Limb (tissue), 2 donors: Measurements from ENCODE around the gene IL2RA.
A peak's percentile ranks its signal among the peaks of the same experiment; 100 is the strongest.
"Not testable (repeated sequence)": the region's sequence is repeated elsewhere in the genome, so short reads cannot be mapped to it uniquely, and the experiment has no call there.

ENCODE experiments used
- DNase-seq, 2 donors: peaks; one replicate each; pipeline ENCODE4 v3.0.0-alpha.2; 2016; ENCODE audit errors: extremely low spot score in 2 of 2

Gene IL2RA

DNA sequence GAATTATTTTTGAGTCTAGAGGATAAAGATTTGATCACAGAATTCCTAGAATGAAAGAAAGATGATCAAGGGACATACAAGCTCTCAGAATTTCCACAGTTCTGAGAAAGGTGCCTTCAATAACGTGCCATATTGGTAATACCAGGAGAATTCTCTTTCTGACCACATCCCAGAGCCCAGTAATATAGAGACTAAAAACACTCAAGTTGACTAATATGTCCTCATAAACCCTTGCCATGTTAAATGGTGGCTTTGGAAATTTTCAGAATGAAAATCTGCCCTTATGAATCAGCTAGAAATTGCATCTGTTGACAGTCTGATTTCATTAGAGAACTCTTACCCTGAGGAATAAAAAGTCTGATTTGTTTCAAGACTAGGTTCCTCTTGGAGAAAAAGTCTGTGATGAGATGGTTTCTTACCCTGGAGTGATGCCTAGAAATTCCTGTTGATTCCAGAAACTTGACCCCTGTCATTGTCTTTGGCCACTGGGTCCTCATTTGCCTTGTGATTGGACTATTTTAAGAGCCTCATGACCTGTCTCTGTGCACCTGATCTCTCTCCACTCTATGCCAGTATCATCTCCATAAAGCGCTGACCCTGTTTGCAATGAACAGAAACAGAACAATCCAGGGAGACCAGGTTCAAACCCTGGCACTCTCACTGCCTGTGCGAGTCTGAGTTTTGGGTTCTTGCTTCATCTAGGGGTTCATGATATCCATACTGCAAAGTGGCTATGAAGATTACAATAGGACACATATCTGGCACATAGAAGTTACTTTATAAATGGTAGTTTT, 3.3 kb downstream of the IL2RA start:
- DNase-seq = no peak

DNA sequence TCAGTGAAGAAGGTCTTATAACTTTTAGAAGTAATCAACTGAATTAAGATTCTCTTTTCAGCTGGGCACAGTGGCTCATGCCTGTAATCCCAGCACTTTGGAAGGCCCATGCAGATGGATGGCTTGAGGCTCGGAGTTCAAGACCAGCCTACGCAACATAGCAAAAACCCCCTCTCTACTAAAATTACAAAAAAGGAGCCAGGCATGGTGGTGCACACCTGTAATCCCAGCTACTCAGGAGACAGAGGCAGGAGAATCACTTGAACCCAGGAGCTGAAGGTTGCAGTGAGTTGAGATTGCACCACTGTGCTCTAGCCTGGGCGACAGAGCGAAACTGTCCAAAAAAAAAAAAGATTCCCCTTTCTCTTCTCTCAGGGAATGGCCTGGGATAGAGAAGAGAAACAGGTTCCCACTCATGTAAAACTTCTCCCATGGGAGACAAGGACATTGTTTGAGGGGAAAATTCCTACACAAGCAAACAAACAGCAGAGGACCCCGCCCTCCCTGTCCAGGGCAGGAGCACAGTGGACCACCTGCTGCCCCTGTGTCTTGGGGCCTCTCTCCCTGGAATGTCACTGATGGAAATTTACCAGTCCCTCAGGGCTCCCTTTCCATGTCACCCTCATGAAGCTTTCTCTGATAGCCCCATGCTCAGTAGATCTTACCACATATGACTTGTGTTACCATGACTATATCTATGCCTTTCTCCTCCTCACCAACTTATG, 5.6 kb downstream of the IL2RA start:
- no peak for DNase-seq

GRCh38 chr10:6055929-6056328, 6.2 kb downstream of the IL2RA start:
- peak in 1 of 2 donors; percentile 2 for DNase-seq

- no peak for DNase-seq
These were observed 7.3 kb downstream of the IL2RA start for GRCh38 chr10:6054884-6055283.

- DNase-seq = no peak
These were observed 8.1 kb downstream of the IL2RA start for GRCh38 chr10:6053816-6054631.

DNA sequence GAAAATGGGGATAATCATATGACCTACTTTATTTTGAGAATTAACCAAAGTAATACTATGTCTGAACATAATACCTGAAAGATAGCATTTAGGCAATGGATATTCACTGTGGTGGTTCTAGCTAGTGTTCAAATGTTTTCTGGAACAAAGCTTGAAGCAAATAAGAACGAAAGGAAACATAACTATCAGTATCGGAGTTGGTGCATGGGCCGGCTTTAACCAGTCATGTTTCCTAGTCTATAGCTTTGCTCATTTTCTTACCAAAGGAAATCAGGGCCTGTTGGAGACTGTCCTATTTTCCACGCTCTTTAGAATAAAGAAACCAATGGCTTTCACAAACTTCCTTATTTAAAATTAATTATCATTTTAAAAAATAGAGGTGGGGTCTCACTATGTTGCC, 8.9 kb downstream of the IL2RA start:
- no peak for DNase-seq

GRCh38 chr10:6052247-6053221, 9.6 kb downstream of the IL2RA start:
- DNase-seq = no peak

DNA sequence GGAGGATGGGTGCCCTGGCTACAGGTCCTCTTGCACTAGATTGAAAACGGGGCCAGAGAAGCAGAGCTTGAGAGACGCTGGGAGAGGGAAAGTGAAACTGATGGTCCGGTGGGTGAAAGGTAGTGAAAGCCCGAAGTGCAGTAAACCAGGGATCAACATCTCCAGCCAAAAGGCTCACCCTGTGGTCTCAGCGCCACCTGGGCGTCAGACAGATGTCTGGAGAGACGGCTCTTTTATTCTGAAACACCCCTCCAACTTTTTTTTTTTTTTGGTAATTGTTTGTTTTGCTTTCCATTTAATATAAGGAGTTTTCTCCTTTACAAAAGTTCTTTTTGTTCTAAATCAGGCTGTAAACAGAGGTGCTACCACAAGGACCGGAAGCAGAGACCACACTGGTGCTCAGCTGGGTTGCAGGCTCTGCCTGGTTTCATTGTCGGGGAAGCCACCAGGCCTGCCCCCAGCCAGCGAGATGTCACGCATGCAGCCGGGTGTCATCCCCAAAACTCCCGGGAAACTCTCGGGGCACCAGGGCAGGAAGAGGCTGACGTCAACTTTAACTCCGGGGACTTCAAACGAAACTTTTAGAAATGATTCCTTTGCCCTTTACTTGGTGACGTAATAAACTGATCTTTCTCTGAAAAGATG, 11.2 kb downstream of the IL2RA start:
- no peak for DNase-seq

GRCh38 chr10:6049031-6049400, 13.2 kb downstream of the IL2RA start:
- DNase-seq = no peak

GRCh38 chr10:6048281-6049030, 13.7 kb downstream of the IL2RA start:
- no peak for DNase-seq

- DNase-seq = no peak
These were observed 14.3 kb downstream of the IL2RA start for GRCh38 chr10:6047847-6048246.

GRCh38 chr10:6046773-6047611, 15.2 kb downstream of the IL2RA start:
- no peak for DNase-seq

DNA sequence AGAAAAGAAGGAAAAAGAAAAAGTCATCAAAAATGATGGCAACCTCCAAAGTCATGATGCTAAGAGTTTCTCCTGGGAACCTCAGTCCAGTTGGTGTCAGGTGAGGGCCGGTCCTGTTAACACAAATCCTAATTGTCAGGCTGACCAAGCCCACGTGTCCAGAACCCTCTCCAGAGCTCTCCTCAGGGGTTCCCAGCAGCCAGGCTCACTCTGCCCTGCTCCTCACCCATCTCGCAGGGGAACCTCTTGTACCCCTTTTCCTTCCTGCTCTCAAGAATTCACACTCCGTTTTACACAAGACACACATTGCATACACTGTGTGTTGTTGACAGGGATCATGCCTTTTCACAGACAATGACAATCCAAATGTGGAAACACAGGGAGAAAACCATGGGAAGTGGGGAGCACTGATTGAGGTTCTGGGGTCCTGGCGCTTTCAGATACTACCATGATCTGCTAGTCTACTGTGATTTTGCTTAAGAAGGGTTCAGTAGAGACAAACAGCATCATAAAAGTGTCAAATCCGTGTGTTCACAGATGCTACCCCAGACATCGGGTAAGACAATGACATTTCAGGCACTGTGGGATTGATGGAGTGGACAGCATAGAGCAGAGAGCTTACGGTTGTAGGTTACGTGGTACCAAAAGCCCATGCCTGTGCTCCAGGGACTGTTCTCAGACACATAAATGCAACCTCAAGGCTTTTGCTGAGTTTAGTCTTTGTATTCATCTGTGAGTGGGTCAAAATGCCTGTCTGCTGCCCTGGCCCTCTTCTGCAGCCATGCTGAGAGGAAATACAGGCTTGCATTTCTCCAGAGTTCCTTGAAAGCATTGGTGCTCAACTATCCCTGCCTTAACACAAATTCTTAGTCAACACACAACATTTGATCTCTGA, 16.0 kb downstream of the IL2RA start:
- no peak for DNase-seq

DNA sequence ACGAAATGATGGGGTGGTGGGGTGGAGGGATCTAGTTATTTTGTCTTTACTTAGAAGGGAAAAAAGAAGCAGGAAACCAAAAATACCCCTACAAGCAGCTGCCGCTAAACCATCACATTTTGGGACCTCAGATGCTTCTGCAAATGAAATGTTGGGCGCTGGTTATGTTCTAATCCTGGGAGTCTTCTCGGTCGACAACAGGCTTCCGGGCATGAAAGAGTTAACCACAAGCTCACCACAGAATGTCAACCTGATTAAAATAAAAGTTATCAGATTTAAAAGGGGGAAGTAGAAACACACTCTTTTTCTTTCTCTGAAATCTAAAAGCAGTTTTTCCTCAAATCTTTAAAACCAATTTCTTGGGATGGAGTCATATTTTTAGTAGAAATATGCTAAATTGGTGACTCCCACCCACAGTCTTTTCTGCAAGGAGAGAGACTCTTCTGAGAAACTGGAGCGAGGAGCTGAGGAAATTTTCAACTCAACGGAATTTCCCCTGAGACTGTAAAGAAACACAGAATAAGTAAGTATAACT, 16.8 kb downstream of the IL2RA start:
- DNase-seq = no peak

- DNase-seq = no peak
These were observed 17.3 kb downstream of the IL2RA start for GRCh38 chr10:6044751-6045313.

DNA sequence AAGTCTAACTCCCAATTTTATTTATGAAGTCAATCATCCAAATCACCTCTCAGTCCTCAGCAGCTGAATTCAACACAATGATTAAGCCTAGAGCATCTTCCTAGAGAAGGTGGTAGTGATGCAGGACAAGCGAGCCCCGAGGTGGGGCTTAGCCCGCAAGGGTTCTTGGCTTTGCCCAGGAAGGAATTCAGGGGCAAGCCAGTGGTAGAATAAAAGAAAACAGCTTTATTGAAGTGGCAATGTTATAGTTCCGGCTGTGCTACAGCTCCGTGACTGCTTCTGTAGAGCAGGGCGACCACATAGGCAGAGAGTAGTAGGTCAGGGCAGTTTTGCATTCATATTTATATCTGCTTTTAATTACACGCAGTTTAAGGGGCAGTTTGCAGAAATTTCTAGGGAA, 18.1 kb downstream of the IL2RA start:
- DNase-seq = no peak

DNA sequence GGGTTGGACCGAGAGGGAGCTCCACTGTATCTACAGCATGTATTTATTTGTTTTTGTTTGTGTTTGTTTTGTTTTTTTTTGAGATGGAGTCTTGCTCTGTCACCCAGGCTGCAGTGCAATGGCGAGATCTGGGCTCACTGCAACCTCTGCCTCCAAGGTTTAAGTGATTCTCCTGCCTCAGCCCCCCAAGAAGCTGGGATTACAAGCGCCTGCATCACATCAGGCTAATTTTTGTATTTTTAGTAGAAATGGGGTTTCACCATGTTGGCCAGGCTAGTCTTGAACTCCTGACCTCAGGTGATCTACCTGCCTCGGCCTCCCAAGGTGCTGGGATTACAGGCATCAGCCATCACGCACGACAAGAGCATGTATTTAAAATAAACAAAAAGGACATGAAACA, 18.8 kb downstream of the IL2RA start:
- DNase-seq = not testable (repeated sequence)
